GM21723 (cell line): ENCODE results near the gene CATSPERD.

Source experiments
- ATAC-seq: cut with Tn5 transposase; IDR thresholded peaks from one replicate; pipeline ENCODE4 v1.9.1; 2021; ENCODE audit warnings: mild to moderate bottlenecking, moderate library complexity; ENCODE audit not compliant: unreplicated experiment

CATSPERD gene

GRCh38 chr19:5719961-5720790 lies at the start of gene CATSPERD, which contains the start of gene LONP1:
TSS of gene CATSPERD (plus strand) at chr19:5720637. CDS start at chr19:5720738, 101 bp downstream.
TSS of gene LONP1 (minus strand) at chr19:5720146. CDS start at chr19:5720132, 14 bp downstream.
- peak; percentile 85 for ATAC-seq

DNA sequence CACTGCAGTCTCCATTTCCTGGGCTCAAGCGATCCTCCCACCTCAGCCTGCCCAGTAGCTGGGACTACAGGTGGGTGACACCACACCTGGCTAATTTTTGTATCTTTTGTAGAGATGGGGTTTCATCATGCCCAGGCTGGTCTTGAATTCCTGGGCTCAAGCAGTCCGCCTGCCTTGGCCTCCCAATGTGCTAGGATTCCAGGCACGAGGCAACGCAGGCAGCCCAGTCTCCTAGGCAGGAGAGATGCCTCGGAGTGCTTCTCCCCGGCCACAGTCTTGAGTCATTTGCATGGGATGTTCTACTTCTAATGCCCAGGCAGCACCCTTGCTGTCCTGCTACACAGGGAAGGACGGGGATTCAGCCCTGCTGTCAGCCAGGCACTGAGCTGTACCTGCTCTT lies 48.8 kb upstream of the CATSPERD start:
- ATAC-seq, result no peak

DNA sequence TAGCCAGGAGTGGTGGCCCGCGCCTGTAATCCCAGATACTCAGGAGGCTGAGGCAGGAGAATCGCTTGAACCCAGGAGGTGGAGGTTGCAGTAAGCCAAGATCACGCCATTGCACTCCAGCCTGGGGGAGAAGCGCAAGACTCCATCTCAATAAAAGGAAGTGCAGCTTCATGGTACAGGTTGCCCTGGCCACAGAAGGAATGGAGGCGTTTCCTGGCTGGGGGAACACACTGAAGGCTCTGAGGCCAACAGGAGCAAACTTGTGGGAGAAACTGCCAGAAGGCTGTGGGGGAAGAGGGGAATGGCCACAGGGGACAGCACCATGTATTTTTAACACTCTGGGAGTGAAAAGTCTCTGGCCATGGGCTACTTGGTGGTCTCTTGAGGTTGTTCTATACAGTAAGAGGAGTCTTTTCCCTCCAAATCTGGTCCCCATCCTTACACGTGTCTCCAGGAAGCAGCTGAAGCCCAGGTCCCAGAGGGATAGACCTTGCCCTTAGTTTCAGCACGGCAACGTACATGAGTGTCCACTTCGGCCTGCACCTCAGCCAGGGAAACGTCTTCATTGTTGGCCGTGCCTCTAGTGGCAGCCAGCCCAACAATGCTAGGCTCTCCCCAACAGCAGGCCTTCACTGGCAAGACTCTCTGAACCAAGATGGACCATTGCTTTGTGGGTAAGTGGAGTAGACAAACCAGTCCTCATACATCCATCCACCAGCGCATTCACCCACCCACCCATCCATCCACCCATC lies 47.6 kb upstream of the CATSPERD start:
- ATAC-seq, result no peak

DNA sequence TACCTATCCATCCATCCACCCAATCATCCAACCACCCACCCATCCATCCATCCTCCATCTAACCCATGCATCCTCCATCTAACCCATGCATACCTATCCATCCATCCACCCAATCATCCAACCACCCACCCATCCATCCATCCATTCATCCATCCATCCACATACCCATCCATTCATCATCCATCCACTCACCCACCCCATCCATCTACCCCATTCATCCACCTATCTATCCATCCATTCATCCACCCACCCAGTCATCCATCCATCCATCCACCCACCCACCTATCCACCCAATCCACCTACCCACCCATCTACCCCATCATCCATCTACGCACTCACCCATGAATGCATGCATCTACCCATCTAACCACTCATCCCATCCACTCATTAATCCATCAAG lies 46.7 kb upstream of the CATSPERD start:
- ATAC-seq, result no peak

DNA sequence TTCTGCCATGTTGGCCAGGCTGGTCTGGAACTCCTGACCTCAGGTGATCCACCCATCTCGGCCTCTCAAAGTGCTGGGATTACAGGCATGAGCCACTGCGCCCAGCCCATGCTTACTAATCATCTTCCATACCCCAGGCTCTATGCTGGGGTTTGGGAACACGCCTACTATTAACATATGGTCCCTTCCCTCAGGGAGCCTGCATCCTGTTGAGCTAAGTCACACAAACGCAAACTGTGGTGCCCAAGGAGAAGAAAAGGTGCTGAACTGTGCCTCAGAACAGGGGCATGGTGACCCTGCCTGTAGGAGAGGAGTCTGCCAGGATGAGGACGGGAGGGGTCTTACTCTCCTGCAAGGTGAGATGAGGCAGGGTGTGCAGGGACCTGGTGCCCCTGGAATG lies 45.7 kb upstream of the CATSPERD start:
- no peak for ATAC-seq

- ATAC-seq, result no peak
Measured at GRCh38 chr19:5676105-5676771, 44.2 kb upstream of the CATSPERD start.

DNA sequence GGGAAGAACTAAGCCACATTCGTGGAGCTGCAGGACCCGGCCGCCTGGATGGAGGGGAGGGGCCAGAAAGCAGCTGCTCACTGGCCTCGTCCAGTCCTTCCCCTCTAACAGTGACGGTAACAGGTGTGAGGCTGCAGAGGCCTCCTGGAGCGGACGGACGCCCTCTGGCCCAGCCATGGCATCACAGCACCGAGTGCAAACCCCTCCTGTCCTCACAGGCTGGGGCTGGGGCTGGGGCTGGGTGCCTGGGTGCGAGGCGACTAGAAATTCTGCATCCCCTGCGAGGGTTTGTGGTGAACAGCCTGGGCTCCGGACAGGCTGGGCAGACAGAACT lies 43.7 kb upstream of the CATSPERD start:
- ATAC-seq, result no peak

DNA sequence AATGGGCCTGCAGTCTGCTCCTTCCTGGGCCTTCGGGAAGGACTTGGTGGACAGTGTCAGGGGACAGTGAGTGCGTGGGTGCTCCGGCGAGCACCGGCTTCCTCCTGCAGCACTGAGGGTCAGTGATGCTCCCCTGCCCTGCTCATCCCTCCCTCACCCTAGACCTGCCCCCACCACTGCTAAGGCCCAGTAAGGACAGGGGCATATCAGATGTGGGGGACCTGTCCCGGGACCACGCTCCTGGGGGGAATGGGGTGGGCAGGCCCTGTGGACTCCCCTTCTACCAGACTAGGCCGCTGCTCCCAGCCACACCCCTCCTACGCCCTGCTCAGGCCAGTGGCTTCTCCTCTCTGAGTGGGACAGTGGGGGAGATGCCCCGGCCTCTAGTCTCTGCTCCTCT lies 43.3 kb upstream of the CATSPERD start:
- no peak for ATAC-seq

GRCh38 chr19:5677580-5677979 lies 42.9 kb upstream of the CATSPERD start:
- no peak for ATAC-seq

DNA sequence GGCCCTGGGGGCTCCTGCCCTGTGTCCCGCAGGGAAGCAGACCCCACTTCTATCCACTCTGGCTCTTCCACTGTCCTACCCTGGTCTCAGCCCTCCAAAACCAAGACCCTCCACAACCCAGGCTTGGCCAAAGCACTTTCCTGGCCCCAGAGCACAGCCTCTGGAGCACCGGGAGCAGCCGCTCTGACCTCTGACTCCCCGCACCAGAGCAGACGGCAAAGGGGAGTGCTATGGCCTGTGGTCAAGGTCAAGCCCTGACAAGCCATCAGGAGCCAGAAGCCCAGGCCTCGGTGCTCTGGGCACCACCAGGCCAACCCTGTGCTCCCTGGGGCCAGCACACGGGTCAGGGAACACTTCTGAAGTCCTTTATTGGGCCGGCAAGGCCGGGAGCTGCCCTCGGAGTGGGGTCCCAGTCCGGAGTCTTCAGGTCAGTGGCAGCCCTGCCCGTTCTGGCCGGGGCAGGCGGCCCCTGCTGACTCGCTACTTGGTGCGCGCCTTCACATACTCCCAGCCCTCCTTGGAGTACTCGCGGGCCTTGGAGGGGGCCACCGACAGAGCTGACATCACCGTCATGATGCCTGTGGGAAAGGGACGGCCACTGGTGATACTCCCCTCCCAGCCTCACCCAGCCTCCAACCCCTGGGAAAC lies 42.2 kb upstream of the CATSPERD start:
- no peak for ATAC-seq

DNA sequence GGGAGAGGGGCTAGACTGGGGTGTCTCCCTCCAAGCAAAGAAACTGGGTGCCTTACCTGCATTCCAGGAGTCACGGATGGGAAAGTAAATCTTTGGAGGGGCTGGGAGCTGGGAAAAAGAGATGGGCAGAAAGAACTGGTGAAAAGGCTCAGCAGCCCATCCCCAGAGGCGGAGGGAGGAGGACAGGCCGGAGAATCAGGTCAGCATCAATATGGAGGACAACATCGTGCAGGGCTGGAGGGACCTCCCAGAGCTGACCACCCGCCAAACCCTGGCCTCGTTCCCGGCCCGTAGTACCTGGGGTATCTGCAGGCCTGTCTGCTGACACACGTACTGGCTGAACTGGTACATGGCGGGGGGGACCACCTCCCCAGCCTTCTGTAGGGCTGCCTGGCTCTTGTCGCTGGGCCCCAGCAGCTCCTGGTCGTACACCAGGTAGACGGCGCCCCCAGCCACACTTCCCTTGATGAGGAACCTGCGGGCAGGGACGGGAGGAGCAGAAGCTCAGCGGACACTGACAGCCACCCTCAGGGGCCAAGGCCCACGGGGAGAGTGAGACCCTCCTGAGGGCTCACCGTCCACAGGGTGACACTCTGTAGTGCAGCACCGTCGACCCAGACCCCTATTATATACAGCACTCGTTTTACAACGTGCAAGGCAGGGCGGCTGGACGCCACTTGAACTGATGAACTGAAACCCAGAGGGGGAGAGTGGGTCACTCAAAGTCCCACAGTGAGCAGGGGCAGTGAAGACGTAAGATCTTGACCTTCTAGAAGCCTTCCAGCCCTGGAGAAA lies 41.0 kb upstream of the CATSPERD start:
- no peak for ATAC-seq

DNA sequence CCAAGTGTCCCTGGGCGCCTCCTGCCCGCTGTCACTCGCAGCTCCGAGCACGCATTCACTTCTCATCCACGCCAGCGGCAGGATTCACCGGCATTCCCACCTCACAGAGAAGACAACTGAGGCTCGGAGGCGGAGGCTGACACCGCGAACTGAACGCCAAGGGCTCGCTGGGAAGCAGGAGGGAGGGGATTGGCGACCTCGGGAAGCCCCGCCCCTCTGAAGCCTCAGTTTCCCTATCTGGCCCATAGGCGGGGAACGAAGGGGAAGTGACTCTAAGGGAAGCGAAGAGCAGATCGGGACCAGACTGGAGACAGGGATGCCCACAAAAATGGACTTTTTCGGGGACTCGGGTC lies 40.4 kb upstream of the CATSPERD start:
- no peak for ATAC-seq

- peak; percentile 86 for ATAC-seq
Measured at GRCh38 chr19:5680437-5681368, 39.7 kb upstream of the CATSPERD start, which contains the start of the genes HSD11B1L and MICOS13. TSS of gene HSD11B1L (plus strand) at chr19:5681027. CDS start at chr19:5684833, 3,806 bp downstream. TSS of gene MICOS13 (minus strand) at chr19:5680516. CDS start at chr19:5680486, 30 bp downstream.

- no peak for ATAC-seq
Measured at GRCh38 chr19:5681391-5682106, 38.9 kb upstream of the CATSPERD start.

DNA sequence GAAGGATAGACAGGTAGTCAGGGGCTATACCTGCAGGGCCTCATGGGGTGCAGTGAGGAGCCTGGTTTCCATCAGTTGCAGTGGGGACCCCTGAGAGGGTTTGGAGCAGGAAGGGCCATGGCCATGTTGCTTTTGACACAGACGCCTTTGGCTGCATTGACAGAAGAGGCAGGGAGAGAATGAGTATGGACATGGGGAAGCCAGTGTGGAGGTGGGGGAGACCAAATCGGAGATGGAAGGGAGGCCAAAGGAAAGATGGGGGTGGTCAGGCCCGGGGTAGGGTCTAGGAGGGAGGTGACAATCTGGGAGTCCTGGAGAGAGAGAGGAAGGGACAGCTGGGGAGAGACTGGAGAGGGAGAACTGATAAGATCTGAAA lies 38.3 kb upstream of the CATSPERD start:
- ATAC-seq, result no peak

DNA sequence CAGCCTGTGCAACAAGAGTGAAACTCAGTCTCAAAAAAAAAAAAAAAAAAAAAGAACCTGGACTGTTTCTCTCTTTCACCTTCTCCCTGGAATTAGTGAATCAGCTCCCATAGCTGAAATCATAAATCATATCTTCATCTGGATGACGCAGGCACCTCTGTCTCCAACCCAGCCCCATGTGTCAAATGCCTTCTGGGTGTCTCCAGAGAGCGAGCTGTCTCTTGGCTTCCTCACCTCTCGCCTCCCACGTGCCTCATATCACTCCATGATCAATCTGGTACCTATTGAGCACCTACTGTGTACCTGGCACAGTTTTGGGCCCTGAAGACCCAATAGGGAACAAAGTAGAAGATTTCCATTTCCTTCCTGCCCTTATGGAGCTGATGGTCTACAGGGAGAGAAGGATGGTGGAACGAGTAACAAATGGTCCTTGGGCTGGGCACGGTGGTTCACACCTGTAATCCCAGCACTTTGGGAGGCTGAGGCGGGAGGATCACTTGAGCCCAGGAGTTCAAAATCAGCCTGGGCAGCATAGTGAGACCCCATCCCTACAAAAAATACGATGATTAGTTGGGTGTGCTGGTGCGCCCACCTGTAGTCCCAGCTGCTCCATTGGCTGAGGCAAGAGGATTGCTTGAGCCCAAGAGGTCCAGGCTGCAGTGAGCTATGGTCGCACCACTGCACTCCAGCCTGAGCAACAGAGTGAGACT lies 37.1 kb upstream of the CATSPERD start:
- no peak for ATAC-seq

DNA sequence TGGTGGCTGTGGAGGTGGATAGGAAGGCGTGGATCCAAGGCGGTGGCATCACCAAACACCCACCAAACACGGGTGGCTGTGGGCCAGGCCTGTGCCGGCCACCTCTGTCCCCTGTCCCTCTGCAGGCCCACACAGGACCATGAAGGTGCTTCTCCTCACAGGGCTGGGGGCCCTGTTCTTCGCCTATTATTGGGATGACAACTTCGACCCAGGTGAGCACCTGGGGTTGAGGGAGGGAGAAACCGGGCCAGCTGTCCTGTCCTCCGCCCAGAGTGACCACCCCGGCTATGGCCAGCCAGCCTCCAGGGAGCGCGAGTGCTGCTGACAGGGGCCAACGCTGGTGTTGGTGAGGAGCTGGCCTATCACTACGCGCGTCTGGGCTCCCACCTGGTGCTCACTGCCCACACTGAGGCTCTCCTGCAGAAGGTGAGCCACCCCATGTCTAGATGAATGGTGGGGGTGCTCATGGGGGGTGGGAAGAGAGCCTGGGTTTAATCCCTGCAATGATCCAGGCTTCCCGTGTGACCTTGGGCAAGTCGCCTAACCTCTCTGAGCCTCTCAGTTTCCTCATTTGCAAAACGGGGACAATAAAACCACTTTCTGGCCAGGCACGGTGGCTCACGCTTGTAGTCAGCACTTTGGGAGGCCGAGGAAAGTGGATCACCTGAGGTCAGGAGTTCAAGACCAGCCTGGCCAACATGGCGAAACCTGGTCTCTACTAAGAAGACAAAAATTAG lies 35.6 kb upstream of the CATSPERD start:
- ATAC-seq, result no peak
